HG03457 (cell line): Measurements from ENCODE around the gene CA6.
"Not testable (repeated sequence)": the region's sequence is repeated elsewhere in the genome, so short reads cannot be mapped to it uniquely, and the experiment has no call there.

Experiments
- ATAC-seq: cut with Tn5 transposase; IDR thresholded peaks from one replicate; pipeline ENCODE4 v1.9.1; 2021; ENCODE audit warnings: moderate number of reproducible peaks; ENCODE audit not compliant: unreplicated experiment

CA6 gene

GRCh38 chr1:9004031-9004699 is 58.5 kb downstream of the CA6 start:
- ATAC-seq: no peak

GRCh38 chr1:9004700-9005394 is 59.2 kb downstream of the CA6 start:
- ATAC-seq: no peak

GRCh38 chr1:9005395-9005708 is 59.7 kb downstream of the CA6 start:
- ATAC-seq: no peak

DNA sequence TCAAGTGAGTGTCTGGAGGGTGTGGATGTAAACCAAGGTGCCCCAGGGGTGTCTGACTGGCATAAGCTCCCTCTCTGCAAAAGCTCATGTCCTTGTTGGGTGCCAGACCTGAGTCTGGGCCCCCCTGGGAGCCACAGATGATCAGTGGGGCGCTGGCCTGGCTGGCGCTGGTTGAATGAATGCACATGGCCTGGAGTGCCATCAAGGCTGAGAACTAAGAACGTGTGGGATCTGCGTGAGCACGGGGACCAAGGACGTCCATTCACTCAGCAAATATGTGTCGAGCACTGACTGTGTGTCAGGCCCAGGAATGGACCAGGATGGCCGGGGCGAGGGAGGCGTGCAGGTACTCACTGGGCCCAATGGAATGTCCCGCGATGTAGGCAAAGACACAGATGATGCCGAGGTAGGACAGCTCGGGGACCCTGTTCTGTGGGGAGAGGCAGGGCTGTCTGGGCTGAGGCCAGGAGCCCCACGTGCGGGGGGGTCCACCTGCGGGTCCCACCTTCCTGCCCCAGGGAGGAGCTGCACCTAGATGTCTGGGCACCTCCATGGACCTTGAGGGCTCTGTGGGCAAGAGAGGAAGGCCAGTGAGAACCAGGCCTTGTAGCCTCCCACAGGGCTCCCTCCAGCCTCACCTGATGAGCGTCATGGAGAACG is 61.4 kb downstream of the CA6 start:
- no peak for ATAC-seq

- no peak for ATAC-seq
Measured at GRCh38 chr1:9008236-9008635, 62.6 kb downstream of the CA6 start.

DNA sequence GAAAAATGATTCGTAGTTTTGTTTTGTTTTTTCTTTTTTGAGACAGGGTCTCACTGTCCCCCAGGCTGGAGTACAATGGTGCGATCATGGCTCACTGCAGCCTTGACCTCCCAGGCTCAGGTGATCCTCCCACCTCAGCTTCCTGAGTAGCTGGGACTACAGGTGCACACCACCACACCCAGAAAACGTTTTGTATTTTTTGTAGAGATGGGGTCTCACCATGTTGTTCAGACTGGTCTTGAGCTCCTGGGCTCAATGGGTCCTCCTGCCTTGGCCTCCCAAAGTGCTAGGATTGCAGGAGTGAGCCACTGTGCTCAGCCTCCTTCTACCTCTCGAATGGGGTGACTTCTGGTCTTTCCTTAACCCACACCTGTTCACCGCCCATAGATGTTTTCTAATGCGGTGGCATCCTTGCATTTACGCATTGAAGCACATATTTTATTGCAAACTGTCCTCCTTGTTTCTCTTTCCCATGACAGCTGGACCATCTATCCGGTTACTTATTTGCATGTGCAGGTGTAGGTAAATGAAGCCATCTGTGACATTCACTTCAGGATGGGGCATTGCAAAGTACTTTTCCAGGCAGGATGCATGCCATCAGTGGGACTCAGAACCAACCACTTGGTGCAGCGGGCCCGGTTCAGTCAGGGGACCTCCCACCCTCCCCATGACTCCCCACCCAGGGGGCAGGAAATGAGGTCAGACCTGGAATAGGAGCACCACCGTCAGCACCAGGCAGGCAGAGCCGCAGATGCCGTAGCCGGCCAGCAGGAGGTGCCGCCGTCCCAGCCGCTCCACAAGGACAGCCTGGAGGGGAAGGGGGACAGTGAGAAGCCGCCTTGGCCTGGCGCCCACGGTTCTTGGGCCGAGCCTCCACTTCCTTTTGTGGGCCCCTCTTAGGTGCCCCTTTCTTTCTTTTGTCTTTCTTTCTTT is 64.0 kb downstream of the CA6 start:
- ATAC-seq: no peak

- no peak for ATAC-seq
Measured at GRCh38 chr1:9010781-9011323, 65.2 kb downstream of the CA6 start.

- ATAC-seq: no peak
Measured at GRCh38 chr1:9013819-9014218, 68.2 kb downstream of the CA6 start.

- no peak for ATAC-seq
Measured at GRCh38 chr1:9014475-9015375, 69.1 kb downstream of the CA6 start.

GRCh38 chr1:9016455-9016854 is 70.8 kb downstream of the CA6 start:
- no peak for ATAC-seq

DNA sequence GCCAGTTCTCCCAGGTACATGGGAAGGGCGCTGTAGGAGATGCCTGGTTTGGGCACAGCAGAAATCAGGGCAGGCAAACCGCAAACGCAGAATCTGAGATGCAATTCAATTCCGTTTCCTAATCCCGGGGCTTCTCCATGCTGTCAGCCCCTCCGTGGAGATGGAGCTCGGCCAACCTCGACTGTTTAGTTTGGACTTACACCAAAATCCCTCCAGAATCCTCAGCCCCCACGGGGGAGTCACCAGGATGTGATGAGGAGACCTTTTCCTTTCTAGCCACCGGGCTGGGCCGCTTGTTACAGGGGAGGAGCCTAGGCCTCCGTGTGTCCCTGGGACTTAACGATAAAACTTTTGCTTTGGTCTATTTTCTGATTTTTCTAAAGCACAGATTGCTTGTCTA is 72.7 kb downstream of the CA6 start:
- ATAC-seq: no peak

DNA sequence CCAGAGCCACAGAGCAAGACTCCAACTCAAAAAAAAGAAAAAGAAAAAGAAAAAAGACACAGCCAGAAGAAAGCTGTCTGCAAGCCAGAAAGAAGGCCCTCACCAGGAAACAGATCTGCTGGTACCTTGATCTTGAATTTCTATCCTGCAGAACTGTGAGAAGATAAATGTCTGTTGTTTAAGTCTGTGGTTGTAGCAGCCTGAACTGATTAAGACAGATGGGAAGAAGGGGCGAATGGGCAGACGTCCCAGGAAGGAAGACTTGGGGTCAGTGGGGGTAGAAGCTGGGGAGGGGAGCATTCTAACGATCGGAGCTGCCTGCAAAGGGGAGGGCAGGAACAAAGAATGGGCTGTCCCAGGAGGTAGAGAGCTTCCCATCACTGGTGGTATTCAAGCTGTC is 74.2 kb downstream of the CA6 start:
- no peak for ATAC-seq

- ATAC-seq: no peak
Measured at GRCh38 chr1:9020305-9020704, 74.6 kb downstream of the CA6 start.

GRCh38 chr1:9022026-9022738 is 76.5 kb downstream of the CA6 start:
- not testable (repeated sequence) for ATAC-seq

DNA sequence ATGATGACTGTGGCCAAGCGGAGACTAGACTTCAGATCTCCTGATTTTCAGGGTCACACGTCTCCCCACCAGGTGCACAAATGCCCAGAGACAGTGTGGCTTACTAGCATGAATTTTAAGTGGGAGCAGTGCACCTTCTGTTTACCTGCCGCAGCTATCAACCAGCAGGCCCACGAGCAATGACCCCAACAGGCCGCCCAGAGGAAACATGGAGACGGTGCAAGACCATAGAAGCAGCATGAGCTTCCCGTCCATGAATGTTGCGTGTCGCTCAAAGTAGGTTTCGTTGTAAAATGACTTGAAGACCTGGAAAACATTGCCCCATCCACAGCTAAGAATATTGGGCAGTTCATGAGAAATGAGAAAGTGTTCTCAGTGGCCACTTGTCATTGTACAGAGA is 77.1 kb downstream of the CA6 start:
- no peak for ATAC-seq
